ENCODE data around the gene GYPC. TPM values are rescaled to one million over a fixed set of nuclear protein-coding genes. Genes with fewer than 3 reads are reported as not detected.

The GYPC gene
- total RNA-seq, 1 donor from 2014 or later = 50.1 TPM

DNA sequence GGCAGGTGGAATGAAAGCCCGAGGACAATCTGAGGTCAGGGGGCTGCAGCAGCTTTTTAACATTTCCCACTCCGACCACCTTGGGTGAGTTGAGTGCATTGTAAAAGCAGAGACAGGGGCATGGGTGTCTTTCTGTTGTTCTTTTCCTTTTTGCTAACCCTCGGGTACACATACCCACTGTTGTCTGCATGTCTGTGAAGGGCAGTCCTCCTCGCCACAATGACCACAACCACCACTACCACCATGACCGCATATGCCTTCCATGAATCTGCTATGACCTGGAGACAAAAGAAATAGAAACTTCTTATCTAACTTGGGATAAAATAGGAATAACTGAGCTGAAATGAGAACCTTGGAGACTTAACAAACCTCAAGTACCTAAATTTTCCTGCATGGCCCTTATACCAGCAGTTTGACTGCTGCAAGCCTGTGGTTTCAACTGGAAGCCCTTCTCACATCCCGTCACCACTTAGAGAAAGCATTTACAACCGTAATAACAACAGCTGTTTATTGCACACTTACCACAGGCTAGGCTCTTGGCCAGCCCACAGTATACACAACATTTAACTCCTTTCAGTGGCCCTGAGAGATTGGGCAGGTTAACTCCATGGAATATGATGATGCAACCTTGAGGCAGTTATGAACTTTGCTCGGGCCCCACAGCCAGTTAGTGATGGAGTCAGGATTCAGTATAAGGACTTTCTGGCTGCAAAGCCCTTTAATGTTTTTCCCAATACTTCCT lies 80.3 kb downstream of the GYPC start:
- Mint-ChIP-seq H3K27ac (no peak overlapping the region), H3K4me1 (no peaks in the 10 kb centered on the region), H3K36me3 (ENCODE audit: low read depth) (no peaks in the 10 kb centered on the region), H3K4me3 (no peak overlapping the region), H3K27me3 (peaks cover 12% of the 10 kb centered on the region), H3K9me3 (no peaks in the 10 kb centered on the region)
- intact Hi-C loops (cut with micrococcal nuclease) = no loop called here
- no peak for DNase-seq
- ATAC-seq (ENCODE audit: low read depth) = no peak
- CTCF ChIA-PET = no interaction called here
- POLR2A ChIA-PET = no interaction called here
- TF ChIP-seq, protein P1, sequence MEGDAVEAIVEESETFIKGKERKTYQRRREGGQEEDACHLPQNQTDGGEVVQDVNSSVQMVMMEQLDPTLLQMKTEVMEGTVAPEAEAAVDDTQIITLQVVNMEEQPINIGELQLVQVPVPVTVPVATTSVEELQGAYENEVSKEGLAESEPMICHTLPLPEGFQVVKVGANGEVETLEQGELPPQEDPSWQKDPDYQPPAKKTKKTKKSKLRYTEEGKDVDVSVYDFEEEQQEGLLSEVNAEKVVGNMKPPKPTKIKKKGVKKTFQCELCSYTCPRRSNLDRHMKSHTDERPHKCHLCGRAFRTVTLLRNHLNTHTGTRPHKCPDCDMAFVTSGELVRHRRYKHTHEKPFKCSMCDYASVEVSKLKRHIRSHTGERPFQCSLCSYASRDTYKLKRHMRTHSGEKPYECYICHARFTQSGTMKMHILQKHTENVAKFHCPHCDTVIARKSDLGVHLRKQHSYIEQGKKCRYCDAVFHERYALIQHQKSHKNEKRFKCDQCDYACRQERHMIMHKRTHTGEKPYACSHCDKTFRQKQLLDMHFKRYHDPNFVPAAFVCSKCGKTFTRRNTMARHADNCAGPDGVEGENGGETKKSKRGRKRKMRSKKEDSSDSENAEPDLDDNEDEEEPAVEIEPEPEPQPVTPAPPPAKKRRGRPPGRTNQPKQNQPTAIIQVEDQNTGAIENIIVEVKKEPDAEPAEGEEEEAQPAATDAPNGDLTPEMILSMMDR (IDR thresholded peaks at IDR 0.05) = no peak

GRCh38 chr2:126739141-126739540 lies 83.2 kb downstream of the GYPC start:
- Mint-ChIP-seq H3K9me3 (peaks cover 7% of the 10 kb centered on the region), H3K36me3 (ENCODE audit: low read depth) (no peaks in the 10 kb centered on the region), H3K4me3 (no peak overlapping the region), H3K27ac (no peak overlapping the region), H3K4me1 (no peaks in the 10 kb centered on the region), H3K27me3 (peaks cover 14% of the 10 kb centered on the region)
- TF ChIP-seq, protein P1 (IDR thresholded peaks at IDR 0.05) = no peak
- ChIA-PET CTCF (no interaction called here), POLR2A (interaction anchor here (0.6 kb wide), 1 partner anchor 693 kb away, joined by 5 read pairs; no protein-coding TSS in a partner anchor)
- DNase-seq = no peak
- ATAC-seq (ENCODE audit: low read depth) = no peak
- intact Hi-C loops (cut with micrococcal nuclease) = no loop called here

DNA sequence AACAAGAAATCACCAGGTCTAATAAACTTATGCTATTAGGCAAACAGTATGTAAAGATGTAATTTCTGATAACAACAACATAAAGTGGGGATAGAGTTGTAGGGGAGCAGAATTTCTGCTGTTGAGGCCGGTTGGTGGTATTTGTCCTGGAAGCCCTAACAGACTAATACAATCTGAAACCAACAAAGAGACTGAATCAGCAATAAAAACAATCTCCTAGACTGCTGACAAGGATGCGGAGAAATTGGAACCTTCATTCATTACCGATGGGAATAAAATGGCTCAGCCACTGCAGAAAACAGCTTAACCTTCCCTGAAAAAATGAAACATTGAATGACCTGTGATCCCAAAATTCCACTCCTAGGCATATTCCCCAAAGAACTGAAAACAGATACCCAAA lies 88.7 kb downstream of the GYPC start:
- CTCF ChIA-PET = no interaction called here
- H3K27me3 Mint-ChIP-seq = peaks cover 16% of the 10 kb centered on the region
- H3K36me3 Mint-ChIP-seq (ENCODE audit: low read depth) = no peaks in the 10 kb centered on the region
- intact Hi-C loops (cut with micrococcal nuclease) = no loop called here
- POLR2A ChIA-PET = no interaction called here
- peaks cover 7% of the 10 kb centered on the region for H3K9me3 Mint-ChIP-seq
- DNase-seq = no peak
- no peak overlapping the region for H3K4me3 Mint-ChIP-seq
- no peak for ATAC-seq (ENCODE audit: low read depth)
- TF ChIP-seq, protein P1 (IDR thresholded peaks at IDR 0.05) = no peak
- no peak overlapping the region for H3K27ac Mint-ChIP-seq
- H3K4me1 Mint-ChIP-seq = no peaks in the 10 kb centered on the region

Other genes starting within 250 kb of the GYPC start
- not detected in 2 replicates for gene TEX51, start 242.7 kb downstream of the GYPC start, total RNA-seq

Measured in activated B cell treated with CpG ODN at 0.5 μM for 24 hours (primary cell).